HEK293 (cell line): ENCODE data around the gene SERPINA10.

ENCODE experiments used
- CTCF ChIA-PET: fragments of 350-600 bp; formaldehyde crosslinking; extraction: SDS; loops from one replicate; lab custom pipeline; 2021; ENCODE audit warnings: antibody characterized with exemption; lab: Yijun Ruan, JAX
- POLR2A ChIA-PET: fragments of 300-600 bp; formaldehyde crosslinking; extraction: SDS; loops from one replicate; lab custom pipeline; 2020; ENCODE audit warnings: antibody characterized with exemption, inconsistent platforms; lab: Yijun Ruan, JAX
- H3K27ac ChIP-seq: fragments of 200-500 bp; sonication (Bioruptor generic); 2 replicates; pipeline ENCODE4 v1.5.1; 2014; ENCODE audit warnings: low read depth, low read length, control low read depth, inconsistent platforms; ENCODE audit errors: extremely low read depth
- H3K36me3 ChIP-seq, 2 experiments: fragments of 200-500 bp in 1 of 2; sonication (Bioruptor generic) in 1 of 2; 1 replicate in 1 of 2; 2 replicates in 1 of 2; pipeline ENCODE4 v1.5.1; 2014 to 2017; ENCODE audit warnings: inconsistent platforms in 2 of 2, low read length in 2 of 2; ENCODE audit not compliant: control insufficient read depth in 2 of 2, insufficient read depth in 1 of 2
- H3K4me1 ChIP-seq: fragments of 200-500 bp; sonication (Bioruptor generic); 2 replicates; pipeline ENCODE4 v1.5.1; 2014; ENCODE audit warnings: mild to moderate bottlenecking, low read length, inconsistent platforms; ENCODE audit not compliant: control insufficient read depth, insufficient read depth
- H3K4me3 ChIP-seq: 2 replicates; pipeline ENCODE4 v1.5.1; 2011; ENCODE audit warnings: low read depth, mild to moderate bottlenecking, control low read depth, low read length, moderate library complexity
- H3K9me3 ChIP-seq: fragments of 200-500 bp; sonication (Bioruptor generic); 2 replicates; pipeline ENCODE4 v1.5.1; 2014; ENCODE audit warnings: low read depth, low read length, inconsistent platforms; ENCODE audit not compliant: control insufficient read depth, insufficient read depth
- GFI1B ChIP-seq: fragments of 450-650 bp; formaldehyde crosslinking; IDR thresholded peaks from 2 replicates; pipeline ENCODE4 v1.5.1; 2016; ENCODE audit warnings: missing biosample characterization, missing genetic modification characterization
- KLF8 ChIP-seq: fragments of 450-650 bp; formaldehyde crosslinking; IDR thresholded peaks from 2 replicates; pipeline ENCODE4 v1.5.1; 2016; ENCODE audit warnings: missing biosample characterization, missing genetic modification characterization
- PRDM10 ChIP-seq: fragments of 450-650 bp; formaldehyde crosslinking; IDR thresholded peaks from 2 replicates; pipeline ENCODE4 v1.5.1; 2016; ENCODE audit warnings: missing biosample characterization, missing genetic modification characterization
- SCRT1 ChIP-seq: fragments of 450-650 bp; formaldehyde crosslinking; IDR thresholded peaks from 2 replicates; pipeline ENCODE4 v1.5.1; 2016; ENCODE audit warnings: missing biosample characterization, missing genetic modification characterization, borderline replicate concordance
- SCRT2 ChIP-seq: fragments of 450-650 bp; formaldehyde crosslinking; IDR thresholded peaks from 2 replicates; pipeline ENCODE4 v1.5.1; 2016; ENCODE audit warnings: missing biosample characterization, missing genetic modification characterization
- ZBTB20 ChIP-seq: fragments of 450-650 bp; formaldehyde crosslinking; IDR thresholded peaks from 2 replicates; pipeline ENCODE4 v1.5.1; 2016; ENCODE audit warnings: missing biosample characterization, missing genetic modification characterization
- ZBTB8A ChIP-seq: fragments of 450-650 bp; formaldehyde crosslinking; IDR thresholded peaks from 2 replicates; pipeline ENCODE4 v1.5.1; 2016; ENCODE audit warnings: missing biosample characterization, missing genetic modification characterization
- ZNF114 ChIP-seq: fragments of 450-650 bp; formaldehyde crosslinking; IDR thresholded peaks from 2 replicates; pipeline ENCODE4 v1.5.0; 2017; ENCODE audit warnings: missing biosample characterization, missing genetic modification characterization
- ZNF266 ChIP-seq: fragments of 450-650 bp; formaldehyde crosslinking; IDR thresholded peaks from 2 replicates; pipeline ENCODE4 v1.5.1; 2016; ENCODE audit warnings: missing biosample characterization, missing genetic modification characterization, low read depth
- ZNF335 ChIP-seq: fragments of 450-650 bp; formaldehyde crosslinking; conservative IDR thresholded peaks from 2 replicates; pipeline ENCODE4 v1.5.1; 2016; ENCODE audit warnings: missing biosample characterization, missing genetic modification characterization
- ZNF37A ChIP-seq: fragments of 450-650 bp; IDR thresholded peaks from 2 replicates; pipeline ENCODE4 v1.5.1; 2018; ENCODE audit warnings: missing biosample characterization, missing genetic modification characterization
- ZNF394 ChIP-seq: fragments of 450-650 bp; formaldehyde crosslinking; IDR thresholded peaks from 2 replicates; pipeline ENCODE4 v1.5.1; 2016; ENCODE audit warnings: missing biosample characterization, missing genetic modification characterization, mild to moderate bottlenecking, moderate library complexity, borderline replicate concordance
- ZNF404 ChIP-seq: fragments of 450-650 bp; formaldehyde crosslinking; IDR thresholded peaks from 2 replicates; pipeline ENCODE4 v1.5.1; 2017; ENCODE audit warnings: missing biosample characterization, missing genetic modification characterization
- ZNF426 ChIP-seq: fragments of 450-650 bp; formaldehyde crosslinking; IDR thresholded peaks from 2 replicates; pipeline ENCODE4 v1.5.1; 2017; ENCODE audit warnings: missing biosample characterization, missing genetic modification characterization, mild to moderate bottlenecking, inconsistent platforms, moderate library complexity
- ZNF571 ChIP-seq: fragments of 450-650 bp; formaldehyde crosslinking; IDR thresholded peaks from 2 replicates; pipeline ENCODE4 v1.5.0; 2017; ENCODE audit warnings: missing biosample characterization, missing genetic modification characterization
- ZNF645 ChIP-seq: fragments of 450-650 bp; formaldehyde crosslinking; IDR thresholded peaks from 2 replicates; pipeline ENCODE4; 2016; ENCODE audit warnings: missing biosample characterization, missing genetic modification characterization
- ZNF791 ChIP-seq: fragments of 450-650 bp; formaldehyde crosslinking; IDR thresholded peaks from 2 replicates; pipeline ENCODE4 v1.5.1; 2016; ENCODE audit warnings: missing biosample characterization, missing genetic modification characterization
- ZNF837 ChIP-seq: fragments of 450-650 bp; formaldehyde crosslinking; IDR thresholded peaks from 2 replicates; pipeline ENCODE4 v1.5.1; 2016; ENCODE audit warnings: missing biosample characterization, missing genetic modification characterization
- TF ChIP-seq, protein P1 (sequence below): fragments of 450-650 bp; formaldehyde crosslinking; IDR thresholded peaks from 2 replicates; pipeline ENCODE4 v1.5.1; 2016; ENCODE audit warnings: missing biosample characterization, missing genetic modification characterization

SERPINA10 gene

GRCh38 chr14:94291906-94292525 is 1.1 kb downstream of the SERPINA10 start:
- TF ChIP-seq SCRT2 (tag by site-specific recombination) (peak; percentile 89), SCRT1 (tag by site-specific recombination) (peak; percentile 84), ZNF394 (tag by site-specific recombination) (no peak)
- ChIA-PET POLR2A (no interaction called here), CTCF (no interaction called here)

DNA sequence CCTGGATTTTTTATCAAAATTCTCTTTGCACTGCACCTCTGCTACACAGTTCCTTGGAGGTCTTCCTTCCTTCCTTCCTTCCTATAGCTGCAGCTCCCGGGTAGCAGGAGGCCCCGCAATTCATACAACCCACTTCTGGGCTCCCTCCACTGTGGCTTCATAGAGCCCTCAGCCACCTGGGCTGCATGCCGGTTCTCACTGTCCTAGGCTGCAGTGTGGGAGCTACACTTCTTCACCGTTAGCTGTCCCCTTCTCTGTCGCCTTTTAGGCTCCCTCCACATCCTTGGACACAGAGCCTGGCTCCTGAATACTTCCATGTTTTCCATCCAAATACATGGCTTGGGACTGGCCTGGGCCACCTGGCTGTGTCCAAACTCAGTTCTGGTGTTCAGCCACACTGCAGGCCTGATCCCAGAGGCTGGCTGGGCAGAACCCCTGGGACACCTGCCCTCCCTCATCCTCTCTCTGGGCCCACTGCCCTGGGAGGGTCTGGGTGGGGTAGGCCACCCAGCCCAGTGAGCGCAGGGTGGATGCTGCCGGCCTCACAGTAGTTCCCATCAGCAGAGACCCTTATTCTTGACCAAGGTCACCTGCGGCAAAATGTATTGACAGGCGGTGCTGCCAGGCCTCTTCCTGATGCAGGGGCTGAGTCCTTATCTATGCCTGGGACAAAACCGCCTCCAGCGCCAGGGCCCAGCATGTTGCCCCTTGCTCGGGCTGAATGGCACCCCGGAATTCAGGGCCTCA is 1.7 kb downstream of the SERPINA10 start:
- Histone ChIP-seq H3K27ac (no peak overlapping the region), H3K4me1 (no peaks in the 10 kb centered on the region), H3K36me3 (no peaks in the 10 kb centered on the region), H3K9me3 (no peaks in the 10 kb centered on the region), H3K4me3 (no peak overlapping the region)
- ChIA-PET POLR2A (no interaction called here), CTCF (no interaction called here)
- TF ChIP-seq ZNF791 (tag by site-specific recombination) (no peak), ZNF645 (tag by site-specific recombination) (no peak), KLF8 (tag by site-specific recombination) (no peak), ZNF266 (tag by site-specific recombination) (no peak), ZNF404 (tag by site-specific recombination) (no peak), GFI1B (tag by site-specific recombination) (no peak), ZNF114 (tag by site-specific recombination) (no peak), ZNF426 (tag by site-specific recombination) (no peak), ZNF335 (no peak), PRDM10 (tag by site-specific recombination) (no peak)
- TF ChIP-seq, protein P1, sequence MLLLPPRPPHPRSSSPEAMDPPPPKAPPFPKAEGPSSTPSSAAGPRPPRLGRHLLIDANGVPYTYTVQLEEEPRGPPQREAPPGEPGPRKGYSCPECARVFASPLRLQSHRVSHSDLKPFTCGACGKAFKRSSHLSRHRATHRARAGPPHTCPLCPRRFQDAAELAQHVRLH (tag by site-specific recombination): no peak

More at GRCh38 chr14:94291906-94292525, 1.1 kb downstream of the SERPINA10 start:
- H3K36me3 ChIP-seq: no peaks in the 10 kb centered on the region
- H3K27ac ChIP-seq: no peak overlapping the region
- H3K9me3 ChIP-seq: no peaks in the 10 kb centered on the region
- H3K4me3 ChIP-seq: no peak overlapping the region
- H3K4me1 ChIP-seq: no peaks in the 10 kb centered on the region

DNA sequence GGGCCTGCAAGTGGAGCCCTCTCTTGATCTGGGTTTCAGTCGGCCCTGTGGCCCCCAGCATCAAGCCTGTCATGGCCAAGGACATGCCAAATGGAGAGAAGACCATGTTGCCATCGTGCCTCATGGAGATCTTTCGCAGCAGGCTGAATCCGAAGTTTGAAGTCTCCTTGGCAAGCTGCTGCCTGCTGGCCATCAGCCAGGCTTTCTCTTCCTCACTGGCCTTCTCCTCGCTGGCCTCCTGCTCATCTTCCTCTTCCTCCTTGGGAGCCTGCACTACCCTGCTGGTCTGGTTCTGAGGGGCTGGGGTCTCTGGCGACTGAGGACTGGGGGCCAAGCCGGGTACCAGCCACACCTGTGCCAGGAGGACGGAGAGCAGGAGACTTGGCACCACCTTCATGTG is 2.9 kb downstream of the SERPINA10 start:
- TF ChIP-seq ZNF37A (no peak), ZBTB8A (tag by site-specific recombination) (no peak), ZNF837 (tag by site-specific recombination) (no peak), ZNF571 (tag by site-specific recombination) (no peak), ZBTB20 (no peak)
- TF ChIP-seq, all 188 proteins: peak for 0
- CTCF ChIA-PET: no interaction called here
- Histone ChIP-seq H3K36me3 (no peaks in the 10 kb centered on the region), H3K4me1 (no peaks in the 10 kb centered on the region), H3K4me3 (no peak overlapping the region), H3K27ac (no peak overlapping the region), H3K9me3 (no peaks in the 10 kb centered on the region)
- POLR2A ChIA-PET: no interaction called here
